Muscle of leg (tissue), 11 donors: ENCODE results near the gene CHST11. TPM values are rescaled to one million over a fixed set of nuclear protein-coding genes. Genes with fewer than 3 reads are reported as not detected.

Experiments
- DNase-seq: peaks from one replicate; pipeline ENCODE4 v3.0.0; 2013
- H3K27ac ChIP-seq: one replicate; pipeline ENCODE4 v1.5.1; 2013; ENCODE audit warnings: mild to moderate bottlenecking, low read length, control low read depth
- H3K27me3 ChIP-seq: one replicate; pipeline ENCODE4 v1.6.1; 2013; ENCODE audit warnings: low read length; ENCODE audit not compliant: control insufficient read depth, insufficient read depth
- H3K36me3 ChIP-seq: one replicate; pipeline ENCODE4 v1.6.1; 2013; ENCODE audit warnings: low read length; ENCODE audit not compliant: control insufficient read depth, insufficient read depth
- H3K4me1 ChIP-seq: one replicate; pipeline ENCODE4 v1.6.1; 2013; ENCODE audit warnings: low read length; ENCODE audit not compliant: control insufficient read depth, insufficient read depth
- H3K4me3 ChIP-seq: one replicate; pipeline ENCODE4 v1.5.1; 2013; ENCODE audit warnings: low read length, control low read depth
- H3K9me3 ChIP-seq: replicated peaks from 2 replicates; pipeline ENCODE4 v1.6.1; 2013; ENCODE audit warnings: low read depth, low read length; ENCODE audit not compliant: control insufficient read depth
- whole genome bisulfite sequencing: methylation state at CpG from one replicate; pipeline ENCODE4 v1.1.5; 2013; ENCODE audit warnings: missing lambda C conversion rate; ENCODE audit not compliant: insufficient coverage; 5-methylcytosine and 5-hydroxymethylcytosine counted together
- polyA plus RNA-seq, 8 donors: library from polyadenylated mRNA; unstranded; fragments of 120-200 nt; gene quantifications; one replicate each; pipeline versions ENCODE4 v1.2.1 to v1.2.3, GENCODE V29; 2013; ENCODE audit warnings: inconsistent platforms in 1 of 8, low replicate concordance in 1 of 8; ENCODE audit not compliant: insufficient read length in 8 of 8, insufficient read depth in 1 of 8
- total RNA-seq: library from RNA; stranded (reverse); fragments of 120-200 nt; gene quantifications from one replicate; pipeline ENCODE4 v1.2.4, GENCODE V29; 2013

Gene CHST11
- total and polyA plus RNA-seq, 9 donors, result 1.1 to 3.9 (median 2.3) TPM

DNA sequence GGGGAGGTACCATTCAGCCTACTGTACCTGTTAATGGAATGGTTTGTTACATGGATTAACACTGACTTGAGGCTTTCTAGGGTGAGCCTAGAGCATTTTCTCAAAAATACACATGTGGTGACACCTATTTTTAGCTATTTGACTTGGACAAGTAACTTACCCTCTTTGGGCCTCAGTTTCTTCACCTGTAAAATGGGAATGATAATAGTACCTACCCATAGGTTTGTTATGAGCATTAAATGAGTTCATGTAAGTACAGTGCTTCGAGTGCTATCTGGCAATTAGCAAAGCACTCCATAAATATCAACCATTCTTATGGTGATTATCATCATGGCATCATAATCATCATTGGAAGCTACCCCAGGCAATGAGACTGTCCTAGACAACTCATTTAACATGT, 216.5 kb downstream of the CHST11 start:
- no peaks in the 10 kb centered on the region for H3K9me3 ChIP-seq
- no peak overlapping the region for H3K27ac ChIP-seq
- H3K4me1 ChIP-seq, result peaks cover 52% of the 10 kb centered on the region
- no peaks in the 10 kb centered on the region for H3K36me3 ChIP-seq
- no peaks in the 10 kb centered on the region for H3K27me3 ChIP-seq
- no CpG with 5 or more reads among the region's 1 CpG for WGBS
- no peak overlapping the region for H3K4me3 ChIP-seq
- no peak for DNase-seq

- Histone ChIP-seq H3K4me1 (peaks cover 46% of the 10 kb centered on the region), H3K27ac (no peak overlapping the region)
Observed at GRCh38 chr12:104673696-104674482, 217.1 kb downstream of the CHST11 start.

DNA sequence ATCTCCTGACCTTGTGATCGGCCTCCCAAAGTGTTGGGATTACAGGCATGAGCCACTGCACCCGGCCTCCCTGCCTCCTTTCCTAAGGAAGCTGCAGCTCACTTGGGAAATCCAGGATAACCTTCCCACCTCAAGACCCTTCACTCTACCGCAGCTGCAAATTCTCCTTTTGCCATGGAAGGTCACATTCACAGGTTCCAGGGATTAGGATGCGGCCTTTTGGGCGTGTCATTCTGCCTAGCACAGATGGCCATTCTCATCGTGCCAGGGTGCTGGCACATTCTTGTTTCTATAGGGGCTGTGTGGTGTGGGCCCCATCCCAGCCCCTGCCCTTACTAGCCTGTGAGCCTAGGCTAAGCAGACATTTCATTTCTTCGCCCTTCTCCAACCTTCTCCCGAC, 219.9 kb downstream of the CHST11 start:
- 72% methylated on average over 3 of the region's 8 CpGs for WGBS
- Histone ChIP-seq H3K4me3 (no peak overlapping the region), H3K27me3 (no peaks in the 10 kb centered on the region), H3K36me3 (no peaks in the 10 kb centered on the region), H3K4me1 (peaks cover 30% of the 10 kb centered on the region), H3K9me3 (no peaks in the 10 kb centered on the region), H3K27ac (no peak overlapping the region)
- peak; percentile 42 for DNase-seq

More at GRCh38 chr12:104673696-104674482, 217.1 kb downstream of the CHST11 start:
- Histone ChIP-seq H3K27me3 (no peaks in the 10 kb centered on the region), H3K36me3 (no peaks in the 10 kb centered on the region), H3K9me3 (no peaks in the 10 kb centered on the region), H3K4me3 (no peak overlapping the region)
- 46% methylated on average over 11 of the region's 15 CpGs for WGBS
- DNase-seq, result no peak

DNA sequence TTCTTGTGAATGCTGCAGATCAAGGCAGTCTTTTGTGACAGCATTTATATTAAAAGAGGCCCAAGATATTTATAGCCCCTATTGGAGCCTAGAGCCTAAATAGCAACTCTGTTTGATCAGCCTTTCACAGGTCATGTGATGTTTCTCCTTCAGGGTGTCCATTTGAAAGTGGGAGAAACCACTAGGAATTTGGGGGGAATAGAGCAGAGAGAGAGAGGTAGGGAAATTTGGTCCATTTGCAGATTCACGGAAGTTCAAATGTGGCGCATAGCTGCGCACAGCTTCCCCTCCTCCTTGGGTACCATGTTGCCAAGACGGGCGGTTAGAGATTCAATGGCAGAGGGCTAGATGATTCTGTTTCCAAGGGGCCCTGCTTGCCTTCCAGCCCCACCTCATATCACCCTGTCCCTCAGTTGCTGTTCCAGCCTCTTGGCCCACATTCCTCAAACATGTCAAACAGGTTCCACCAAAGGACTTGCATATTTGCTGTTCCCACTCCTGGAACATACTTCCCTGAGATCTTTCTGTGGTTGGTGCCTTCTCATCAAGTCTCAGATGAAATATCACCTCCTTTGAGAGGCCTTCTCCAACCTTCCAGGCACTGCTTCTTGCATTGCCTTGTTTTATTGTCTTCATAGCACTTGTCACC, 220.8 kb downstream of the CHST11 start:
- H3K4me3 ChIP-seq, result no peak overlapping the region
- no peaks in the 10 kb centered on the region for H3K36me3 ChIP-seq
- peaks cover 21% of the 10 kb centered on the region for H3K4me1 ChIP-seq
- H3K27me3 ChIP-seq, result no peaks in the 10 kb centered on the region
- no peaks in the 10 kb centered on the region for H3K9me3 ChIP-seq
- WGBS, result 93% methylated on average over 5 of the region's 5 CpGs
- DNase-seq, result no peak
- no peak overlapping the region for H3K27ac ChIP-seq

DNA sequence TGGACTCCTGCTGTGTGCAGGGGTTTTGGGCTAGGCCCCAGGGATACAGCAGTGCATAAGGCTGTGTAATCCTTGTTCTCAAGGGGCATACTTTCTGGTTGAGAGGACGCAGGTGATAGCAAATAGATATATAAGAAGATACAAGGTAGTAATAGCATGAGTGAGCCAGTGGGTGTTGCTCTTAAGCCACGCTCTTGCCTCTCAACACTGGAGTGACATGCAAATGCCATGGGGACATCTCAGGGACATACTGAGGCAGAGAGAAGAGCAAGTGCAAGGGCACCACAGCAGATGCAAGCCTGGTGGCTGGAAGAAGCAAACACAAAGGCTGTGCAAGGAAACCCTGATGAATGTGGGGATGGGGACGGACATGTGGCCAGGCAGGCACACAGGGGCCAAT, 223.3 kb downstream of the CHST11 start:
- no peak overlapping the region for H3K4me3 ChIP-seq
- no peak overlapping the region for H3K27ac ChIP-seq
- H3K36me3 ChIP-seq, result no peaks in the 10 kb centered on the region
- no peaks in the 10 kb centered on the region for H3K9me3 ChIP-seq
- no peak for DNase-seq
- 76% methylated on average over 3 of the region's 3 CpGs for WGBS
- no peaks in the 10 kb centered on the region for H3K27me3 ChIP-seq
- peaks cover 16% of the 10 kb centered on the region for H3K4me1 ChIP-seq

DNA sequence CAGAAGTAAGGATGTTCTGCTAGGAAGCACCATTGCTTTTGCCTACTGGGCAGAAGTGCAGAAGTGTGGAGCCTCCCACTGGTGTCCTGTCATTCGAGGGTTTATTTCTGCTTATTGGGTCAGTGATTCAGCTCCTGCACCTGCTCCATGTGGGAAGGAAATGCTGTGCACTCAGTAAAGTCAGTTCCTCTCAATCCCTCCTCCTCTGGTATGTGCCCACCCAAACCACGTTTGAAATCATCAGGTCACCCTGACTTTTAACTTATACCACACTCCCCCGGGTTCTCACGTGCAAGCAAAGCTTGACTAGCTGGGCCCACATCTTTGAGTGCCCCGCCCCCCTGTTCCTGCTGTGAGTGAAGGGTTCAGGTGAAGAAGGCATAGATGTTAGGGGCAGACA, 223.7 kb downstream of the CHST11 start:
- H3K36me3 ChIP-seq, result no peaks in the 10 kb centered on the region
- no peaks in the 10 kb centered on the region for H3K27me3 ChIP-seq
- WGBS, result 33% methylated on average over 1 of the region's 5 CpGs
- H3K4me1 ChIP-seq, result peaks cover 16% of the 10 kb centered on the region
- no peaks in the 10 kb centered on the region for H3K9me3 ChIP-seq
- no peak overlapping the region for H3K4me3 ChIP-seq
- DNase-seq, result no peak
- H3K27ac ChIP-seq, result no peak overlapping the region

DNA sequence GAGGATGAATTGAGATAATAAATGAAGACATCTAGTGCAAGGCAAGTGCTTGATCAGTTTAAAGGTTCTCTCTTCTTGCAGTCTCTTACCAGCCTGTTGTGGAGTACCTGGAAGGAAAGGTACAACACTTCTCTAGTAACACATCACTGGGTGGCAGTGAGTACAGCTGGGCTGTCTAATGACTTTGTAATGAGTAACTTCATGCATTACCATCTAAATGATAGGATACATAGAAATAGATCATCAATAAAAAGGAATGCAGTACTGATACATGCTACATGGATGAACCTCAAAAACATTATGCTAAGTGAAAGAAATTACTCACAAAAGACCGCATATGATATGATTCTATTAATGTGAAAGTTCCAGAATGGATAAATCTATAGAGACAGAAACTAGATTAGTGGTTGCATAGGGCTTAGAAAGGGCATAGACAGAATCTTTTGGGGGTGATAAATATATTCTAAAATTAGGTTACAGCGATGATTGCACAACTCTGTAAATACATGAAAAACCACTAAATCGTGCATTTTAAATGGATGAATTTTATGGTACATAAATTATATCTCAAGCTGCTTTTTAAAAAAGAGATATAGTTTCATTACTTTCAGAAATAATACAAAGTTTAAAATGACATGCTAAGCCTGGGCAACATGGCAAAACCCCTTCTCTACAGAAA, 224.4 kb downstream of the CHST11 start:
- no peaks in the 10 kb centered on the region for H3K36me3 ChIP-seq
- H3K9me3 ChIP-seq, result no peaks in the 10 kb centered on the region
- H3K27ac ChIP-seq, result no peak overlapping the region
- WGBS, result no CpG with 5 or more reads among the region's 3 CpGs
- H3K27me3 ChIP-seq, result no peaks in the 10 kb centered on the region
- H3K4me3 ChIP-seq, result no peak overlapping the region
- H3K4me1 ChIP-seq, result peaks cover 21% of the 10 kb centered on the region
- no peak for DNase-seq

GRCh38 chr12:104682790-104683279, 226.1 kb downstream of the CHST11 start:
- peaks cover 14% of the 10 kb centered on the region for H3K4me1 ChIP-seq

GRCh38 chr12:104683831-104684503, 227.2 kb downstream of the CHST11 start:
- Histone ChIP-seq H3K27me3 (no peaks in the 10 kb centered on the region), H3K27ac (no peak overlapping the region), H3K36me3 (no peaks in the 10 kb centered on the region), H3K9me3 (no peaks in the 10 kb centered on the region), H3K4me3 (no peak overlapping the region), H3K4me1 (peaks cover 14% of the 10 kb centered on the region)
- DNase-seq, result no peak
- WGBS, result no CpG with 5 or more reads among the region's 5 CpGs

More at GRCh38 chr12:104682790-104683279, 226.1 kb downstream of the CHST11 start:
- WGBS, result 94% methylated on average over 2 of the region's 7 CpGs
- H3K9me3 ChIP-seq, result no peaks in the 10 kb centered on the region
- H3K27ac ChIP-seq, result no peak overlapping the region
- no peak overlapping the region for H3K4me3 ChIP-seq
- no peak for DNase-seq
- H3K36me3 ChIP-seq, result no peaks in the 10 kb centered on the region
- H3K27me3 ChIP-seq, result no peaks in the 10 kb centered on the region
